ENCODE data around the gene ARID5A.
A peak's percentile ranks its signal among the peaks of the same experiment; 100 is the strongest.

ARID5A gene

GRCh38 chr2:96528700-96529375 lies 7.7 kb upstream of the ARID5A start:
- DNase-seq = no peak

- no peak for DNase-seq
These were observed 7.0 kb upstream of the ARID5A start for GRCh38 chr2:96529376-96530143.

DNA sequence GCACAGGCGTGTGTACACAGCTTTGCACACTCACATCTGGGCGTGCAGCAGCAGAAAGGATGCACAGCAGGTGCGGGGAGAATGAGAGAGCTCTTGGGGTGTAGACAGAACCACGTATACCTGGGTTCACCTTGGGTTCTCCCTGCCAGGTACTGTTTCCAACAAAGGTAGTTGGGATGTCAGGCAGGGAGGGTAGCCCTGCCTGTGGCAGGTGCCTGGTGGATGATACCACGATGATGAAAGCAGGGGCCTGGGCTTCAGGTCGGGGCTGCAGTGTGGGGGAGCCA lies 6.5 kb upstream of the ARID5A start:
- no peak for DNase-seq

- no peak for DNase-seq
These were observed 5.8 kb upstream of the ARID5A start for GRCh38 chr2:96530474-96531357.

GRCh38 chr2:96531366-96531765 lies 5.2 kb upstream of the ARID5A start:
- no peak for DNase-seq

GRCh38 chr2:96531872-96532505 lies 4.6 kb upstream of the ARID5A start:
- peak; percentile 92 for DNase-seq

DNA sequence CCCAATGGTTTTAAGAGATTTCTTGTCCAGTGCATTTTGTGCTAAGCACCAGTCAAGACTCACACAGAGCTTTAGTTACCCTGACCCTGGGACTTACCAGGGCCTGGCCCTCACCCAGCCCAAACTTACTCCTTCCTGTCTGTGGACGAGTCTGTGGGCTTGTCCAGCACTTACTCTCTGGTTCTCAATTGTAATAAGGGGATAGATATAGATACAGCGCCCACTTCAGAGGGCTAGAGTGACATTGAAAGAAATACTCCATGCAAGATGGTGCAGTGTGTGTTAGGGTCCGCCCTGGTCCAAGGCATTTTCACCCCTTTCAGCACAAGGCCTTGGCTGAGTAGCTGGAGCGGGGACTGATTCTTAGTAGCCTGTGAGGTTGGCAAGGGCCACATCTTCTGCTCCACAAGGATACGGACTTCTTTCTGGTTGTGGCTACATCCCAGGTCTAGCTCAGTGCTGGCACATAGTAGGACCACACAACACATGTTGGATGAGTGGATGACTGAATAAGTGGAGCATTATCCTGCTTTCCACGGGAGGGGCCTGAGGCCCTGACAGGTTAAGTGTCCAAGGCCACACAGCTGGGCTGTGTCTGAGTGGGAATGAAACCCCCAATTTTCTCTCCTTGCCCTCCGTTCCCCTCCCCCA lies 3.8 kb upstream of the ARID5A start:
- no peak for DNase-seq

GRCh38 chr2:96533292-96534073 lies 3.1 kb upstream of the ARID5A start:
- no peak for DNase-seq

GRCh38 chr2:96534141-96534540 lies 2.4 kb upstream of the ARID5A start:
- no peak for DNase-seq

DNA sequence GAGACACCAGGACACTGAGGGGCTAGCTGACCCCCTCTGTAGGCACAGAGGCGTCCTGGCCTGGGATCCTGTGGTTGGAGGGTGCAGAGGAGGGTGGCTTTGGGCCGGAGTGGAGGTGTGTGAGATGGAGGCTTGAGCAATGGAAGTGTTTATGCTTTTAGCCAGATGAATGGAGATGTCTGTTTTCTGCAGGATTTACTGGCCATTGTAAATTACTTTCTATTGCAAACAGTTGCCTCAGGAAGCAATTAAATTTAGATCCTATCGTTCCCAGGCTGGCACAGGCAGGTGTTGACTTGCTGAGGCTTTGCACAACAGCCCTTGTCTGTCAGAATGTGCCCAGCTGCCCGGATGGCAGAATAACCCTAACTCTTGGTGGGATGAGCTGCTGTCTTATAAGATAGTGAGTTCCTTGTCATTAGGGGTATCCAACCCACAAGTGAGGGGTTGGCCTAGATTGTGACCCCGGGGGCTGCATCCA lies 1.8 kb upstream of the ARID5A start:
- DNase-seq = no peak

- no peak for DNase-seq
These were observed 1.2 kb upstream of the ARID5A start for GRCh38 chr2:96535331-96535730.

DNA sequence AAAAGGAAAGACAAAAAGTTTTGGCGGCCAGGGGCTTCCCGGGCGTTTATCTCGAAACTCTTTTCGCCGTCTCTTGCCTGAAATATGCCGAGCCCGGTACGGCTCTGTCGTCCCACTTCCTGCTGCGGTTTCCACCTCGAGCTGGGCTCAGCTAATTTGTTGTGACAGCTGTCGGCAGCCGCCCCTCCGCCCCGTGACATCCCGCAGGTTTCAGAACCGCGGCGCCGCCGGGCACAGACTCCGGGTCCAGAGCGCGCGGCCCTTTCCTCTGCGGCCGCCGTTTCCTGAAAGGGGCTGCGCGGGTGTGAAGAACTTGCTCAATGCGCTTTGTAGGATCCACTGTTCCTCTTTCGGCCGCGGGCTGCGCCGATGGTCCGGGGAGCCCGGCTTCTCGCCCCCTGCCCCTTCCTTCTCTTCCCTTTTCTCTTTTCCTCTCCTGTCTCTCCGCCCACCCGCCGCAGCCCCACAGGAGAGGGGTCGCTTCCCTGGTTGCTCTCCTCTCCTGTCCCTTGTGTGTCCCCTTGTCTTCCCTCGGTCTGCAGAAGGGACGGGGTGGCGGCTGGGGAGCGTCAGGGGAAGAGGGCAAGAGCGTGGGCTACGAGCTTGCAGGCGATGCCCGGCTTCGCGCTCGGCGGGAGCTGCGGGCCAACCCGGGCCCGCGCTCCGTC lies 648 bp downstream of the ARID5A start:
- no peak for DNase-seq

DNA sequence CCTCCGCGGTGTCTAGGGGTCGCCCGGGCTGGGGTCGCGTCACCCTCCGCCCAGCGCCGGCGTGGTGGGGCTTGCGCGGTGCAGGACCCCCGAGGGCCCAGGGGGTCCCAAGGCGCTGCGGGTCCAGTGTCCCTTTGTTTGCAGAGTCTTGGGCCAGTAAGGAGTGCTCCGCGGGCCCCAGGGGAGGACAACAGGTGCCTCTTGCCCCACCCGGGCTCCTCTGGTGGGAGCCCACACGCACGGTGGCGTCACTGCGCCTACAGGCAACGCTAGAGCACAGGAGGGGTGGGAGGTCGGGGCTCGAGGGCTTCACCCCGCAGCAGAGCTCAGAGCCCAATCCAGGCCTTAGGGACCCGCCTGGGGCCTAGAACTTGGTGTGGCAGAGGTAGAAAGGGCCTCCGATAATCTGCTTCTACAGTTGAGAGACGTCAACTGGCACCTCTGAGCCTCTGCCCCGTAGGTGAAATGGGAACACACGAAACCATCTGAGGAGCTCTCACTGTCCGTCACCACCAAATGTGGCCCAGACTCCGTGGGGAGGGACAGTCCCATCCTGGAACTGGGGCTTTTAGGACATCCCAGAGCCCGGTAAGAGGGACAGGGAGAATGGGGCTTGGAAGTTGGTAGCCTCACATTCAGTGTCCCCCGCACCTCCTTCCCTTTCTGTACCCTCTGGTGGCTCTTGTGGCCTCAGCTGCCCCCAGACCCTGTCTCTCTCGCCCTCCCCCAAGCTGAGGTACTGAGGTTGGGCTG lies 1.4 kb downstream of the ARID5A start:
- no peak for DNase-seq

GRCh38 chr2:96538487-96539214 lies 2.1 kb downstream of the ARID5A start:
- DNase-seq = no peak

GRCh38 chr2:96539215-96539920 lies 2.8 kb downstream of the ARID5A start:
- no peak for DNase-seq

DNA sequence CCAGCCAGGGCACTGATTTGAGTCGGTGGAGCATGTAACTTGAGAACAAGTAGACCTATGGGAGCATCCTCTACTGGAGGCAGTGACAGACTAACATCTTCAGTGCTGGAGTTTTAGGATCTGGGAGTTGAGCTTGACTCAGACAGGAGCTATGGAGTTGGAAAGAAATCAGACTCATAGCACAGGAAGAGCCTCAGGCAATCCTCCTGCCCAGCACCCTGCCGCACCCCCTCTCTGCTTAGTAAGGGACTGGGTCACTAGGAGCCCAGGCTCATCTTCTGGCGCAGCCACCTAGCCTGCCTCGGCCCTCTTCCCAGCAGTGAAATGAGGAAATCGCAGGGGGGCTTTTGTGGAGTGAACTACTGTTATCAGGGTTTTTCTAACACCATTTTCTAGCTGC lies 3.6 kb downstream of the ARID5A start:
- no peak for DNase-seq

GRCh38 chr2:96541398-96542152 lies 5.0 kb downstream of the ARID5A start:
- no peak for DNase-seq

DNA sequence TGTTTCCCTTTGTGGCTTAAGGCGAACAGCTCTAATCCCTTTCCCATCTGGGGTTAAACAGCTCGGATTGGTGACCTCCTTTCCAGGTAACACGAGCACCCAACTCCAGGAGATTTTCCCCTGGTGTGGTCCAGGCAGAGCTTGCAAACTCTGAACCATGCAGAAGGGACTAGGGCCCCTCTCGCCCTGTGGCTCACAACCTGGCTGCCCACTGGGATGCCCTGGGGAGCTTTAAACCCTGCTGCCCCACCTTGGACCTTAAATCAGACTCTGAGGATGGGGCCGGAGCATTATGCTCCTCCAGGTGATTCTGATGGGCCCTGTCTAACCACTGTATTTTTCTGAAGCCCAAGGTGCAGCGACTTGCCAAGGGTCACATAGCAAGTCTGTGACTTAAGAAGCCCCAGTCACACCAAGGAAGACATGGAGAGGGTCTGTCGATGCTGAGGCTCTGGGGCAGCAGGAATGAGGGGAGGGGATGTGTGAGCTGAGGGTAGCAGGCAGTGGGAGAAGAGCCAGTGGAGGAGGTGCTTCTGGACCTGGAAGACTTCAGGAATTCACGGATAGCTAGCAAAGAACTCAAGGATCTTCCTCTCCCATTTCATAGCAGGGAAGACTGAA lies 5.9 kb downstream of the ARID5A start:
- no peak for DNase-seq

Data from NCI-H524 treated with DMSO at 0.1 percent for 48 hours (cell line).